NB4 (cell line): Measurements from ENCODE around the gene RO60.

Source experiments
- DNase-seq: peaks from one replicate; pipeline ENCODE4 v3.0.0; 2010; ENCODE audit warnings: low read depth
- H3K4me3 ChIP-seq: one replicate; pipeline ENCODE4 v1.5.1; 2011; ENCODE audit warnings: mild to moderate bottlenecking, low read depth, low read length, moderate library complexity
- CTCF ChIP-seq: IDR thresholded peaks from one replicate; pipeline ENCODE4 v1.5.1; 2012; ENCODE audit warnings: low read depth, low read length
- MAX ChIP-seq: IDR thresholded peaks from 2 replicates; pipeline ENCODE4 v1.6.1; 2011; ENCODE audit warnings: low read depth, low read length
- MYC ChIP-seq: IDR thresholded peaks from 2 replicates; pipeline ENCODE4 v1.6.1; 2011; ENCODE audit warnings: low read depth, low read length
- POLR2A ChIP-seq: IDR thresholded peaks from 2 replicates; pipeline ENCODE4 v1.6.1; 2011; ENCODE audit warnings: mild to moderate bottlenecking; ENCODE audit not compliant: insufficient read length; ENCODE audit errors: extremely low read depth

The RO60 gene

GRCh38 chr1:193077991-193078390 lies 18.6 kb downstream of the RO60 start:
- no peak overlapping the region for H3K4me3 ChIP-seq
- TF ChIP-seq CTCF (no peak), POLR2A (no peak), MYC (no peak), MAX (no peak)
- no peak for DNase-seq

- TF ChIP-seq POLR2A = no peak
- no peak for TF ChIP-seq MYC
- no peak for TF ChIP-seq MAX
- no peak for TF ChIP-seq CTCF
- DNase-seq = no peak
- no peak overlapping the region for H3K4me3 ChIP-seq
These were observed 19.8 kb downstream of the RO60 start for GRCh38 chr1:193079187-193079586.

- H3K4me3 ChIP-seq = no peak overlapping the region
- no peak for DNase-seq
- no peak for TF ChIP-seq CTCF
These were observed 24.1 kb downstream of the RO60 start for GRCh38 chr1:193083365-193084088.

GRCh38 chr1:193085263-193085662 lies 25.9 kb downstream of the RO60 start:
- no peak for TF ChIP-seq MYC
- TF ChIP-seq POLR2A = no peak
- TF ChIP-seq MAX = no peak
- TF ChIP-seq CTCF = no peak
- DNase-seq = no peak

GRCh38 chr1:193086342-193086741 lies 26.9 kb downstream of the RO60 start:
- no peak overlapping the region for H3K4me3 ChIP-seq
- no peak for DNase-seq
- no peak for TF ChIP-seq CTCF

More at GRCh38 chr1:193085263-193085662, 25.9 kb downstream of the RO60 start:
- no peak overlapping the region for H3K4me3 ChIP-seq

GRCh38 chr1:193087893-193088292 lies 28.5 kb downstream of the RO60 start:
- no peak overlapping the region for H3K4me3 ChIP-seq
- no peak for DNase-seq
- TF ChIP-seq CTCF = no peak
- no peak for TF ChIP-seq POLR2A
- TF ChIP-seq MAX = no peak
- TF ChIP-seq MYC = no peak
